Heart right ventricle (tissue), 16 donors: ENCODE data around the gene TXNRD2. TPM values are rescaled to one million over a fixed set of nuclear protein-coding genes. Genes with fewer than 3 reads are reported as not detected.

ENCODE experiments used
- ATAC-seq, 8 donors: fragments of 200-7000 bp; cut with Tn5 transposase; one replicate each; pipeline ENCODE4 v1.9.1; 2020; ENCODE audit warnings: mild to moderate bottlenecking in 8 of 8, moderate library complexity in 8 of 8, moderate number of reproducible peaks in 1 of 8
- DNase-seq, 2 donors: peaks; one replicate each; pipeline ENCODE4 v3.0.0-alpha.2; 2020
- H3K27ac ChIP-seq, 10 donors: fragments of 200-600 bp; sonication (generic) in 2 of 10; one replicate each; pipeline versions ENCODE4 v1.5.0 to v1.8.0; 2020 to 2022; ENCODE audit warnings: mild to moderate bottlenecking in 3 of 10
- H3K27me3 ChIP-seq, 7 donors: fragments of 200-600 bp; one replicate each; pipeline ENCODE4 v1.8.0; 2021 to 2022; ENCODE audit warnings: mild to moderate bottlenecking in 2 of 7
- H3K36me3 ChIP-seq, 9 donors: fragments of 200-600 bp; sonication (generic) in 1 of 9; one replicate each; pipeline versions ENCODE4 v1.5.0 to v1.8.0; 2020 to 2022; ENCODE audit warnings: mild to moderate bottlenecking in 2 of 9
- H3K4me1 ChIP-seq, 9 donors: fragments of 200-600 bp; sonication (generic) in 1 of 9; one replicate each; pipeline versions ENCODE4 v1.5.0 to v1.8.0; 2020 to 2022; ENCODE audit warnings: mild to moderate bottlenecking in 4 of 9
- H3K4me3 ChIP-seq, 10 donors: fragments of 200-600 bp; sonication (generic) in 2 of 10; one replicate each; pipeline versions ENCODE4 v1.5.0 to v1.8.0; 2020 to 2022; ENCODE audit warnings: mild to moderate bottlenecking in 7 of 10, moderate library complexity in 2 of 10
- H3K9me3 ChIP-seq, 11 donors: fragments of 200-600 bp in 10 of 11; sonication (generic) in 2 of 11; one replicate each; pipeline versions ENCODE4 v1.5.0 to v1.8.0; 2013 to 2022; ENCODE audit warnings: mild to moderate bottlenecking in 2 of 11, control low read depth in 1 of 11, moderate library complexity in 1 of 11
- WGBS, 2 donors: extraction: QIAGEN DNeasy Blood & Tissue Kit; methylation state at CpG; one replicate each; pipeline ENCODE4 v1.1.7; 2013; ENCODE audit warnings: inconsistent platforms in 1 of 2; 5-methylcytosine and 5-hydroxymethylcytosine counted together
- intact Hi-C, 10 donors: fragments of 100-400 bp; cut with DNase I; formaldehyde crosslinking; loops; one replicate each; pipeline versions ENCODE4 v1.11.1 to v1.14.2; 2022
- polyA plus RNA-seq, 2 donors: library from polyadenylated mRNA; stranded (reverse); fragments of 200-250 nt; gene quantifications; one replicate each; pipeline ENCODE4 v1.2.3, GENCODE V29; 2013
- total RNA-seq, 10 donors: library from RNA; stranded (reverse); fragmentation: NEBNext Ultra II Directional in 3 of 10; extraction: Animal tissue kit (Norgen Biotek cat#: 25700) in 3 of 10; gene quantifications; one replicate each; pipeline versions ENCODE4 v1.2.1 to v1.2.4, GENCODE V29; 2021 to 2023
- TF ChIP-seq, protein P1 (sequence below), 9 donors: fragments of 200-600 bp; sonication (generic) in 2 of 9; IDR thresholded peaks; one replicate each; pipeline versions ENCODE4 v1.5.0 to v1.8.0; 2021 to 2022; ENCODE audit warnings: antibody characterized with exemption in 9 of 9, mild to moderate bottlenecking in 5 of 9, moderate library complexity in 1 of 9
- donor health status: Arrhythmogenic right ventricular cardiomyopathy.
- donor health status: ischemic (EF 13 %, LVEDD 7.1; RV severe dilation, severe dysfunction).
- donor health status: healthy with polysubstance abuse.
- donor health status: DM: no; HTN: yes; CAD: no.
- donor health status: DM: no; HTN: no; CAD: no.
- donor health status: ischemic (EF 25% LVEDD 6.9; RV normal size, moderate dysfunction).
- donor health status: ischemic (EF 25% LVEDD 5.7; RV mildly dilated, moderate dysfunction).
- donor health status: healthy.
- donor health status: DM: yes; HTN: yes; CAD: no.
- donor health status: Ischemic cardiomyopathy.
- donor health status: ischemic (EF 35%, LVEDD 5.7; RV mildly dilated, moderate dysfunction).
- donor health status: nonischemic (EF 11% LVEDD 7.7; RV severe dilation, severe dysfunction).
- donor health status: DM: yes; HTN: yes; CAD: no.
- donor health status: PGD.
- donor health status: ischemic (EF 29% LVEDD 5.4; RV normal size, mild dysfunction).
- donor health status: nonischemic (EF 23%, LVEDD 6.1; RV moderate dilation, normal function).

The TXNRD2 gene
- total and polyA plus RNA-seq, 12 donors: 25.8 to 103 (median 35.0) TPM

DNA sequence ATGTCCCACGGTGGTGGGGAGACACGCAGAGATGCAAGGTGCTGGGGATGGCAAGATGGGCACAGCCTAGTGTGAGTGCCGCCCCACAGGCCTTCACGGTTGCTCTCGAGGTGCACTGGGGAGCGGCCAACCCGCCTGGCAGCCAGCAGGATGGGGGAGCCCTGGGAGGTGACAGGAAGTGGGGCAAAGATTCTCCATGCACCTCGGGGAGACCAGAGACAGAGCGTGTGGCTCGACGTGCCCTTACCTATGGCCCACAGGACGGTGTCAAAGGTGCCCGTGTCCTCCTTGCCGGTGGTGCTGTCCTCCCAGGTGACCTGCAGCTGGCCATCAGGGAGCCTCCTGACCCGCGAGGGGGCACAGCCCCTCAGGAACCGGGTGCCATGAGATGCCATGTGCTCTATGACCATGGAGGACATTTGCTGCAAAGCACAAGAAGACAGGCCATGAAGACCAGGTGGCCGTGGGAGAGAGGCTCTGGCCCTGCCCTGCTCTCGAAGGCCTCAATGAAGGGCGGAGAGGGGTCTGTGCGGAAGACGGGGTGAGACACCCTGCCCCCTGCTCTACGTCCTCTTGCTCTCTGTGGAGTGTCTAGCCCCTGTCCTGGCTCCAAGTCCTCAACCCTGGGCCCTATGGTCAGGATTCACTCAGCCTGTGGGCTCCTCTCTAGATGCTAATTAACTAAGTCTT is 46.3 kb downstream of the TXNRD2 start:
- ATAC-seq (no peak), DNase-seq (no peak)
- Histone ChIP-seq H3K27ac (no peak overlapping the region), H3K27me3 (no peaks in the 10 kb centered on the region), H3K9me3 (no peaks in the 10 kb centered on the region), H3K4me3 (no peak overlapping the region), H3K36me3 (peaks cover 0 to 65% (median 16%) of the 10 kb centered on the region in 9 donors), H3K4me1 (peaks cover 0 to 26% (median 13%) of the 10 kb centered on the region in 9 donors)
- TF ChIP-seq, protein P1, sequence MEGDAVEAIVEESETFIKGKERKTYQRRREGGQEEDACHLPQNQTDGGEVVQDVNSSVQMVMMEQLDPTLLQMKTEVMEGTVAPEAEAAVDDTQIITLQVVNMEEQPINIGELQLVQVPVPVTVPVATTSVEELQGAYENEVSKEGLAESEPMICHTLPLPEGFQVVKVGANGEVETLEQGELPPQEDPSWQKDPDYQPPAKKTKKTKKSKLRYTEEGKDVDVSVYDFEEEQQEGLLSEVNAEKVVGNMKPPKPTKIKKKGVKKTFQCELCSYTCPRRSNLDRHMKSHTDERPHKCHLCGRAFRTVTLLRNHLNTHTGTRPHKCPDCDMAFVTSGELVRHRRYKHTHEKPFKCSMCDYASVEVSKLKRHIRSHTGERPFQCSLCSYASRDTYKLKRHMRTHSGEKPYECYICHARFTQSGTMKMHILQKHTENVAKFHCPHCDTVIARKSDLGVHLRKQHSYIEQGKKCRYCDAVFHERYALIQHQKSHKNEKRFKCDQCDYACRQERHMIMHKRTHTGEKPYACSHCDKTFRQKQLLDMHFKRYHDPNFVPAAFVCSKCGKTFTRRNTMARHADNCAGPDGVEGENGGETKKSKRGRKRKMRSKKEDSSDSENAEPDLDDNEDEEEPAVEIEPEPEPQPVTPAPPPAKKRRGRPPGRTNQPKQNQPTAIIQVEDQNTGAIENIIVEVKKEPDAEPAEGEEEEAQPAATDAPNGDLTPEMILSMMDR (IDR thresholded peaks at IDR 0.05): no peak
- intact Hi-C loops: loop anchor here in 1 of 10 donors (10.0 kb wide), 1 partner anchor 51 kb away; no protein-coding TSS in a partner anchor
- 93 to 96% methylated on average over 23 of the region's 23 CpGs for WGBS, 2 donors

DNA sequence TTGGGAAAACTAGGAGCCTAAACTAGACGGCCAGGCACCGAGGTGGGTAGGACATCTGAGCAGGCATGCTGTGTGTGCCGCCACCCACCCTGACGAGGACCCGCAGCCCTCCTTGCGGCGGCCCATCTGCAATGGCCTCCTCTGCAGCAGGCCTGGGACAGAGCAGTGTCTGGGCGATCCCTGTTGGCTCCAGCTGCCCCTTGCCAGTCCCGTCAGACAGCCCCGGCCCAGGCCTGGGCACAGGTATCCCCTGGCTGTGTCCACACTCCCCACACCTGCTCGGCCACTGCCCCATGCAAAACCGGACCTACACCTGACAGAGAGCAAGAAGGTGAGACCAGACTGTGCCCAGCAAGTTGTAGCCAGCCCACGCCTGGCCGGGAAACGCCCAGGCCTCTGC is 48.3 kb downstream of the TXNRD2 start:
- Histone ChIP-seq H3K4me1 (peaks cover 0 to 30% (median 13%) of the 10 kb centered on the region in 9 donors), H3K36me3 (peaks cover 0 to 61% (median 16%) of the 10 kb centered on the region in 9 donors), H3K27me3 (no peaks in the 10 kb centered on the region), H3K4me3 (no peak overlapping the region), H3K27ac (no peak overlapping the region), H3K9me3 (no peaks in the 10 kb centered on the region)
- no peak for DNase-seq
- no peak for ATAC-seq
- TF ChIP-seq, protein P1 (IDR thresholded peaks at IDR 0.05): no peak
- intact Hi-C loops: loop anchor here in 2 of 10 donors (5.0 to 10.0 kb wide), 2 partner anchors 49 to 51 kb away; no protein-coding TSS in a partner anchor
- 93 to 94% methylated on average over 15 of the region's 15 CpGs for WGBS, 2 donors

DNA sequence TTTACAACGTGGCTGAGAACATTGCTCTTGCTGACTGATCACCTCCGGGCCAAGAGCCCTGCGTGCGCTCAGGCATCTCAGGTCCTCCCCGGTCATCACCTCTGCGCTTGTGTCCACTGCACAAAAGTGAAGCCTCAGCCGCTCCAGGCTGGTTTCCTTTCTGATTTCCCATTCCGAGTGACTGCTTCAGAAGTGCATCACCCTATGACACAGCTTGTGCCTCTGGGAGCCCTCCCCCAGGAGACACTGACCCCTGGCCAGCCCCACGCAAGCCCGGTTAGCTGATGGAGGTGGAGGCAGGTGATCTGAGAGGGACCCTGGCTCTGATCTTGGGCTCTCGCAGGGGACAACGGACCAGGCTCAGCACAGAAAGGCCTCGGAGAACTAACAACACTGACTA is 48.7 kb downstream of the TXNRD2 start:
- H3K27me3 ChIP-seq: no peaks in the 10 kb centered on the region
- 91 to 93% methylated on average over 13 of the region's 13 CpGs for WGBS, 2 donors
- no peak overlapping the region for H3K4me3 ChIP-seq
- intact Hi-C loops: loop anchor here in 2 of 10 donors (5.0 to 10.0 kb wide), 2 partner anchors 48 to 51 kb away; no protein-coding TSS in a partner anchor
- H3K4me1 ChIP-seq: peaks cover 0 to 30% (median 13%) of the 10 kb centered on the region in 9 donors
- no peaks in the 10 kb centered on the region for H3K9me3 ChIP-seq
- H3K27ac ChIP-seq: peak overlapping the region in 1 of 10 donors; percentile 77
- peaks cover 0 to 57% (median 16%) of the 10 kb centered on the region in 9 donors for H3K36me3 ChIP-seq
- TF ChIP-seq, protein P1 (IDR thresholded peaks at IDR 0.05): no peak
- DNase-seq (no peak), ATAC-seq (no peak)

DNA sequence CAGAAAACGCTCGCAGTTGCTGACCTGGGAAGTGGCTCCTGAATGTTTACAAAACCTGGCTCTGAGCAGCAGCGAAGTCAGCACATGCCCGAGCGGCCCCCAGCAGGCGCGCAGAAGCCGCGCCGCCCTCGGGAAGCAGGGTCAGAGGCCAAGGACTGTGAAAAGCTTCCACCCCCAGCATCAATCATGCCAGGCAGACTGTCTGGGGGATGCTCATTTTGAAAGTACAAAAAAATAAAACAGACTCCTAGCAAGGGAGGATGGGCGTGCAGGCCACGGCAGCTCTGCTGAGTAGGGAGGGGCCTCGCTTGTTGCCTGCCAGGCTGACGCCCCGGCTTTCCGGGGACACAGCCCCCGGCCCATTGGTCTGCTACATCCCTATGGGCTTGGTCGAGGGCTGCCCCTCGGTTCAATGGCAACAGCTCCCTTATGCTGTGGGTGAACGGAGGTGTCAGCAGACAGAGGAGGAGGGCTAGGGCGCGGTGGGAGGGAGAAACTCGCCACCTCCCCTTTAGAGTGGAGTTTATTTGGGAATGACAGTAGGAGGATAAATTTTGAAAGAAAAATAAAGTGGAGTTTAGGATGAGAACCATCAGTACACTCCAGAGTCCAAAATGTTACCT is 49.2 kb downstream of the TXNRD2 start:
- Histone ChIP-seq H3K27me3 (no peaks in the 10 kb centered on the region), H3K36me3 (peaks cover 0 to 52% (median 16%) of the 10 kb centered on the region in 9 donors), H3K4me1 (peaks cover 0 to 34% (median 13%) of the 10 kb centered on the region in 9 donors), H3K27ac (peak overlapping the region in 1 of 10 donors; percentile 77), H3K9me3 (no peaks in the 10 kb centered on the region), H3K4me3 (peak overlapping the region in 1 of 10 donors; percentile 8)
- intact Hi-C loops: loop anchor here in 2 of 10 donors (5.0 to 10.0 kb wide), 2 partner anchors 48 to 50 kb away; no protein-coding TSS in a partner anchor
- DNase-seq: no peak
- peak in 2 of 8 donors; percentile 17 to 20 for ATAC-seq
- WGBS, 2 donors: 55 to 68% methylated on average over 24 of the region's 24 CpGs
- TF ChIP-seq, protein P1 (IDR thresholded peaks at IDR 0.05): no peak
